GM18520 (cell line): ENCODE measurements around the gene SLC41A1.

Experiments
- ATAC-seq: cut with Tn5 transposase; IDR thresholded peaks from one replicate; pipeline ENCODE4 v1.9.1; 2021; ENCODE audit not compliant: unreplicated experiment

The SLC41A1 gene

DNA sequence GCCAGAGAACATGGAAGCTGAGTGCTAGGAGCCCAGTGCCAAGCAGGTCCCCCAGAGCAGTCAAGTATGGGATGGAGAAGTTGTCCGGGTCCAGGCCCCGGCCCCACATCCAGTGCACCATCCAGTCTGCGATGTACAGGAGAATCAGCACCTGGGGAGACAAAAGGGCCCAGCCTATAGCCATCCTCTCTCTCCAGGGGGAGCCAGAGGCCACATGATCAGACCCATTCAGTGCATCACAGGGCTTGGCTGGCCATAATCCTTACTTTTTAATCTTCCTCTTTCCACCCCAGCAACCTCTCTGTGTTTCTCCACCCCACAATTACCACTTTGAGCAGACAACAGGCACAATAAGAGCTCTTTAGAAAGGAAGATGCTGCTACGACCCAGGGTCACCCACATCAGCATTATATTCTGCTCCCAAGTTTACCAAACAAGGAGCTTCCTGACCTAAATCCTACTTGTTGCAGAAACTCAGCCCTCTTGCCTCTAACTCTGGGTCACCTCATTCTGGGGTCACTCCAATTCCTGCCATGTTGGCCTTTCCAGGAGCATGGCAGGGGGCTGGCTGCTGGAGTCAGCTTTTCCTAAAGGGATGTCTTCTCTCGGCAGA is 21.3 kb downstream of the SLC41A1 start:
- ATAC-seq, result no peak

DNA sequence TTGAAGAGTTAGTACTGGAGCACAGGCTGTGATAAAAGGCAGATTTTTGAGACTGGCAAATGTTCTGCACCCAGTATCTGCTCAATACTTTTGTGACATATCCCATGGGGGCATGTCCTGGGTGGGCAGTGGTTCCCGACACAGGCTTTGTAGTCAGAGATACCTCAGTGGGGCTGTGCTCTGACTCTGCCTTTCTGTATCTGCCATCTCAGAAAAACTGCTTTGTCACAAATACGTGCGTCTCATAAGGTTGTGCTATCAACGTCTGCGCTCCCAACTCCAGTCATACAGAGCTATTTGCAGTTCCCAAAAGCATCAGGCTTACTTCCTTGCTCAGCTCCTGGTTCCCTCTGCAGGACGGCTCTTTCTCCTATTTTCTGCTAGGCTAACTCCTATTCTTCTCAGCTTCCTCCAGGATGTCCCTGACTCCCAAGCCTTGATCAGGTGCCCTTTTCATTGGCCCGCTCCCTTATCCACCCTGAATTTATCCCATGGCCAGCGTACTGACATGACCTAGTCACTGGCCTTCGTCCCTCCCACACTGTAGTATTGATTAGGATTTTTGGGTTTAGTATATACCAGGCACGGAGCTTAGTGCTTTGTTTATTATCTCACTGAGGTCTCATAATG is 25.6 kb downstream of the SLC41A1 start:
- ATAC-seq, result no peak

DNA sequence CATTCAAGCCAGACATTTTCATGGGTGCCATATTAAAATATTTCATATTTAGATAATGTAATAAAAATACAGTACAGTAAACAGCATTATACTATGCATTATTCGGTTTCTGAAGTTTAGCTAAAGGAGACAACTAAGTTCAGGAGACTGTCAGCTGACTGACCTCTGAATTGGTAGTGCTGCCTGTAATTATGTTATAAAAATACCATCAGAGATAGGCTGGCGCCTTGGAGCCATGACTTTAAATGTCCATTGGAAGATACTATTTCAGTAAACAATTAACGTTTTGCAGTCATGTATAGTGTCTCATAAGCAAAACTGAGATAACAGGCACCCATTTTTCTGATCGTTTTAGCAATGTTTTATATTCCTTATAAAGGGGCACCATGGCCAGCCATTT is 26.4 kb downstream of the SLC41A1 start:
- ATAC-seq, result no peak

DNA sequence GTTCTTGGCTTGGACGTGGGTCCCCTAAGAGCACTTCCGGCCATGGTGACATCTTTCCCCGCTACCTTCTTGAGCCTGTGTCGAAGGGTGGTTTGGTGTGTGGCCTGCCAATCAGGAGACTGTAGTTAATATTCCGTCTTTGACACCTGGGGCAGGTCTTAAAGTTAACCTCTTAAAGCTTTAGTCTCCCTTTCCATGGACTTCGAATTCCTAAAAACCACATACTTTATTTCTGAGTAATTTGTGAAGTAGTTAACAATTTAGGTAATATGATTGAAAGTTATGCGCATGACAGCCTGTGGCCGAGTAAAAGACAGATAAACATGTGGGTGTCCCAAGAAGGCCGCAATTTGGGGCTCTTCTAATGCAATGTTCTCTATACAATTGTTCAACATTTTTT is 27.6 kb downstream of the SLC41A1 start:
- ATAC-seq, result no peak

DNA sequence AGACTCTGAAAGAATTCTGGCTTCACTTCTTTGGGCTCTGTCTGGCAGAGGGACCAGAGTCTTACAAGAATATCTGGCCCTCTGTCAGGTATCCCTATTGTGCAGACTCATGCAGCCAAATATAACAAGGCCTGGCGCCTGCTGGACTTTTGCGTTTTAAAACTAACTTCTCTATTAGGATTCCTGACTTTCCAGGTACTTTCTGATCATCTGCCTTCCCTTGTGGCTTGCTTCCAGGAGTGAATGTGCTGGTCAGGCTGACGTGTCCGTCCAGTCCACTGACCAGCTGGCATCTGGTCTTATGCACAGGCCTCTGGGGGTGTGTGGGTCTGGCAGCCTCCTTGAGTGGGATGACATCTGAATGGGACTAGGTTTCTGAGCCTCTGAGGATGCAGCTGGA is 29.1 kb downstream of the SLC41A1 start:
- ATAC-seq, result no peak

DNA sequence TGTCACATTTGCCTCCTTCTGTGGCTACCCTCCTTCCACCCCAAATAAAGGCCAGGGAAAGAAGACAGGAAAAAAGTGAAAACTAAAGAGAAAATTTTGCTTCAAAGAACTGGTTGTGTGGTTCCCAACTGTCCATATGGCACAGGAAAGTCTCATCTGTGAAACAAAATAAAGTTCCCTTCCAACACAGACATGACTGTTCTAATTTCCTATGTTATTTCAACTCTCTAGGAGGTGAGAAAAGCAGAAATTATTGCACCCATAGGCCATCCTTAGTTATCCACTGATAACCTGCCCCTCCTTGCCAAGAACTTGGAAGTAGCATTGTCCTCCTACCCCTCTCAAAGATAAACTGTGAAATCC is 29.6 kb downstream of the SLC41A1 start:
- no peak for ATAC-seq

DNA sequence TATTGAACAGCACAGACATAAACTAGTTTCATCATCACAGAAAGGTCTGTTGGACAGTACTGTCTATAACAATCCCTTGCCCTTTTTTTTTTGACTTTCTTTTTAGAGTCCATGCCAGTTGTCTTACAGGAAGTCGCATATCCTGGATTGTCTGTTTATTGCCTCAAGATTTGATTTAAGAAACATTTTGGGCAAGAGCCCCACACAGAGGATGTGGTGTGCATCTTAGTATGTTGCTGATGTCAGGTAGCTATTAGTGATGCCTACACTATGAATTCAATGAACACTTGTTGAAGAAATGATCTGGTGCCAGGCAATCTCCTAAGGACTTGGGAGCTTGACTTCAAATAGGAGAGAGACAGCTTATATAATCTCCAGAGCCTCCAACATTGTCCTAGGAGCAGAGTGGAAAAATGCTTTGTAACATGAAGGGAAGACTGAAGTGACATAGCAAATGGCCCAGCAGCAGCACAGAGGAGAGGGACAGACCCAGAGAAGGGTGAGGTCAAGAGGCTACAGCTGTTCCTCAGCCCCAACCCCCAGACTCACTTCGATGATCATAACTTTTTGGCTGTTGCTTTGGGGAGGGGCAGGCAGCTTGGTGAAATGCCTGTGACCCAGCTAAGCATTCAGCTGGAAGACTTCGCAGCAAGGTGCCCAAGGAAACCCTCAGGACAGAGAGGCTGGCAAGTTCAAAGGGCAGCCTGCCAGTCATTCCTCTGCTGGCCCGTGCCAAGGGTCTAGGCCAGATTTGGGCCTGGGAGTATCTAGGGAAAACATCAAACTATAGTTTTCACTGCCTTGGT is 30.2 kb downstream of the SLC41A1 start:
- ATAC-seq, result no peak

DNA sequence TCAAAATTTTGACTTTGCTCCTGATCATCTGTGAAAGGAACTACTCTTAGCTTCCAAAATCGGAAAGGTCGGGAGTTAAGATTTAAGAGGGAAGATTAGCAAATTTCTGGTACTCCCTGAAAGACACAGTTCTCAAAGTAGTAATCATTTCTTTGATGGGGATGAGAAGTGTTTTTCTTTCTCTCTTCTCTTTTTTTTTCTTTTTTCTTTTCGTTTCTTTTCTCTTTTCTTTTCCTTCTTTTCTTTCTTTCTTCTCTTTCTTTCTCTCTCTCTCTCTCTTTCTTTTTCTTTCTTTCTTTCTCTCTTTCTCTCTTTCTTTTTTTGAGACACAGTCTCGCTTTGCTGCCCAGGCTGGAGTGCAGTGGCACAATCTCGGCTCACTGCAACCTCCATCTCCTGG is 32.7 kb downstream of the SLC41A1 start:
- ATAC-seq, result no peak

DNA sequence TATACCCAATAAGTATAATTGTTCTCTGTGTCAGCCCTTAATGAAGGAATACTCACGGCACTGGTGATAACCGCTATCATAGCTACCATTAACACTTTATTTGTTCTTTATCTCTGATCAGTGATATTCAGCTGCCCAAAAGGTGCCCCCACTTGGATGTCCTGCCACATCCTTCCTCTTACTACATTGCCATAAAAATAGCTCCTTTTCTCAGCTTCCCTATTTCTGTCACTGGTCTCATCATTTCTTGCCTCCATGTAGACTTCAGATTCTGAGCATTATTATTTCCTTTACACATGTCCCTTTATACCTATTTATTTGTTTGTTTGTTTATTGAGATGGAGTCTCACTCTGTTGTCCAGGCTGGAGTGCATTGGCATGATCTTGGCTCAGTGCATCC is 35.0 kb downstream of the SLC41A1 start:
- ATAC-seq, result no peak

DNA sequence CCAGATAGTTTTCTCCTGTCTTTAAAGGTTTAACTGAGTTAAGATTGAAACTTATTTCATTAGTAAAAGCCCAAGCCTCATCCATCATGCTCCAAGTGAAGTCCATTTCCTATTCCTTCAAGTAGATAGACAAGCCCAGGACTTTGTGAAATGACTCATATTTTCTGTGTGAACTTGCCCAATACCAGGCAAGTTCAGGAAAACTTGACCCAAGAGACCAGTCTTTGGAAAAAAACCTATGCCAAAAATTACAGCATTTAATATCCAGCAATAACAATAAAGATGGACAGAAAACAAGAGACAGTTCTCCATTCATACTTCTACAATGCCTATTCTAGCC is 37.3 kb downstream of the SLC41A1 start:
- ATAC-seq, result no peak

DNA sequence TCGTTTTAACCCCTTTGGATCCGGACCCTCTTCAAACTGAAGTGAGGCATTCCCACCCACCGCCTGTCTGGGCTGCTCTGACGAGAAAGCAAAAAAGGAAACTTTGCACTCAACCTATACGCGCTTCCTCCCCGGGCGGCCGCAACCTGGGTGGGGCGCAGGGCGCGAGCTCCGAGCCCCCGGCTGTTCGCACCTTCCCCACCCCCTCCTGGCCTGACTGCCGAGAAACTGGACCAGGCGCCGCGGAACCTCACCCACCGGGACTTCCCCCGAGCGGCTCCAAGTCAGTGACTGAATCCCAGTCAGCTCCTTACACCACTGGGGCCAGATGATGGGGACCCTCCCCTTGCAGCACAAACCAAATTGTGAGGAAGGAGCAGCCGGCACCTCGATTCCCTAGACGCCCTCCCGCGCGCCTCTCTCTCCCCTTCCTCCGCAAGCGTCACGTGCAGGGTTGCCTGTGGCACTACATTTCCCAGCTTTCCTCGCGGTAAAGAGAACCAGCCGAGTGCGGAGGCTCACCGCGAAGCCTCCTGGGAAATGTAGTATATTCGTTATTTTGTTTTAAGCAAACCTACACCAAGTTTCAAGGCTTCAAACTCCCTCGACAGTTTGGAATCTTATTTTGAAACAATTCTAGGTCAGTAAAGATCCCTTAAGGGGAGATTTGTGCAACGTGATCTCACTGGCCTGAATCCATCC is 37.8 kb downstream of the SLC41A1 start, which contains the start of gene RAB29:
Gene RAB29 (minus strand): TSS at position 468 of the 702 bp plus-strand sequence. CDS start 526 bp downstream, outside the sequence.
- ATAC-seq, result peak; percentile 66

DNA sequence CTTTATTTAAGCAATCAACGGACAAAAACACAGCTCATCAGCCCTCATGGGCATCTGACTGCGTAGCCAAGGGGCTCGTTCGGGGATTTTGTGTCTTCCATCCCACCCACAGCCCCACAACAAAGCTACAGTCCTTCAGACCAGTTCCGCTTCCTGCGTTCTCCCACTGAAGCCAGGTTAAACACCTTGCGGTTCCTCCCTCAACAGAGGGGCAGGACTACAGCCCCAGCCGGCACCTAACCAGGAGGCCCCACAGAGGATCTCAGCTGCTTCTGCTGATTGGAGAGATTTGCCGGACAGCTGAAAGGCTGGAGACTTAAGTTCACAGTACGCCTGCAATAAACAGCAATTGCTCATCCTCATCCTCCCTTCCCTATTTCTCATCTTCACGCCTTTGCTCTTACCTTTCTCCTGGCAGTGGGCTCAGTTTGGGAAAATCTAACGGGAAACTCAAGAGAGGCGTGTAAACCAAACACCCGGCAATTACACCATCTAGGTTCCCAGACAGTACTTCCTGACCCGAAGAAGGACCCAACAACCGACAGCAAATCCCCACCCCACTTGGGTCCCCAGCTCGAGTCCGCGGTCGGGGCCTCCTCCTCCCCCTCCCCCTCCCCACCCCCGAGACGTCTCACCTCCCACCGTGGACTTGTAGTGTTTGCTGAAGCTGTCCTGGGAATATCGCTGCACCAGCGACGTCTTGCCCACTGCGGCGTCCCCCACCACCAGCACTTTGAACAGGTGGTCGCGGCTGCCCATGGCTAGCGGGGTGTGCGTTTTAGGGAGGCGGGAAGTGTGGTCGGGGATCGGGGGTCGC is 38.6 kb downstream of the SLC41A1 start:
- no peak for ATAC-seq

DNA sequence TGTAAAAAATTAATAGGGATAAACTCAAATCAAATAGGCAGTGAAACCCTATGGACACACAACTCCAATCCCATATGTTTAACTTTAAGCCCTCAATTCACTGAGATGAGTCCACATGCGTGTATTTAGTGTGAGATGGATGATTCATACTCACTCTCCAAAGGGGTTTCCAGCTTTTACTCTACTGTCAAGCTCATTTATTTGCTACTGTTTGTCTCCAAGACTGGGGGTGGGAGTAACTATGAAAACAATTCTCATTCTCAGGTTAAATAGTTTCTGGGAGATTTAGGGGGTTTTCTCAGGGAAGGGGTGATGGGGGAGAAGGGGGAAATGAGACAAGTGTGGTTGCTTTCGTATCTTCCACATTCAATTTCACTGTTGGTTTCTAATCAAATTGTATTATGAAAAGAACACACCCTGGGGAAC is 40.4 kb downstream of the SLC41A1 start:
- ATAC-seq, result no peak

DNA sequence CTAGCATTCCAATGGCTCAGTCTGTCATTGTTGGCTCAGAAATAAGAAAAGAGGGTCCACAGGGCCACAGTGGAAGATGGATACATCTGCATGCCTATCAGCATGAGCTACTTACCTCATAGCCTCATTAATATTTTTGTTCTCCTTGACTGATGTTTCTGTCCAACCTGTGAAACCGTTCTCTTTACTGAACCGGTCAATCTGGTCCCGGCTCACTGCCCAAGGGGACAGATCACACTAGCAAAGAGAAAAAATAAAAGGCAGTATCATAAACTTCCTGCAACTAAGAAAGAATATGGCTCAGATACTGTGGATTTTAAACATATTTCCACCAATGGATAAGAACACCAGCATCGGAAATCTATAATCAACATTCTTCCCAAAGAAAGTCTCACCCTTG is 42.4 kb downstream of the SLC41A1 start:
- no peak for ATAC-seq

DNA sequence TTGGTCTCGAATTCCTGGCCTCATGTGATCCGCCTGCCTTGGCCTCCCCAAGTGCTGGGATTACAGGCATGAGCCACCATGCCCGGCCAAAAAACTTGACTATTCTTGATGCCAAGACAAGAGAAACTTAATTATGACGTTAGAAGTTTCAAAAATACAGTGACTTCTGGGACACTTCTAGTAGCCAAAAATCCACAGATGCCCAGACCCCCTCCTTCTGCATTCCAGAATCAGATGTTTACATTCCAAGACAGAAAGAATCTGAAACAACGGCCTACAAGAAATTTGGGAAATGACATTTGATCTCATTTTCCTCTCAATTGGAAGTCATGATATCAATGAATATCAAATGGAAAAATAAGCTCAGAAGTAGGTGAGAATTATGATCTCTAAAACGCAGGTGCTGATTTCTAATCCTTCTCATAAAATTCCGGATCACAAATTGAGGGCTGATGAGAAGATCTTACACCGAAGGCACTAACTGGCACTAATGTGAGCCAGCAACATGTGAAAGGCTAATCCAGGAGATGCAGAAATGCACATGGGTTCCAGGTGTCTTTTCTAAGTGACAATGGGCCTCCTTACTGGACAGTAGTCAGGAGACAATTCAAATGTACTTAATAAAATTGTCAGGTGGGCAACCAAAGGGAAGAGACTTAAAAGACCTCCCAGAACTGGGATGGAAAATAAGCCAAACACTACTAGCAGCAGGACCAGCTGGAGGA is 43.2 kb downstream of the SLC41A1 start:
- ATAC-seq, result no peak

DNA sequence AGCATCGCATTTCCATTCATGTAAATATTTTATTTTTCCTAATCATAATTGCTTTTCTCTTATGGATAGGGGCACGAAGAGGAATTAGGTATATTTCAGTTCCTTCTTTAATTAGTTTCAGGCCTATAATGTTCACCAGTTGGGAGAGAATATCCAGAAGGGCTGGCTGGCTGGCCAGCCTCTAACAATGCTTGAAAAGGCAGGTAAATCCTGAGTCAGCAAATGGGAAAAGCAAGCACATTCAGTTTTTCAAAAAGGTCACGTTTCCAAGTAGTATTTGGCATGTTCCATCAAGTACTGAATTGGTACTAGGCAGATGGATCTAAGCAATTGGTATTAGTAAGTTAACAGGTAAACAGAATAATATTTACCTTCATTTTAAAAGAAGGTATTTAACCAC is 45.8 kb downstream of the SLC41A1 start:
- no peak for ATAC-seq

DNA sequence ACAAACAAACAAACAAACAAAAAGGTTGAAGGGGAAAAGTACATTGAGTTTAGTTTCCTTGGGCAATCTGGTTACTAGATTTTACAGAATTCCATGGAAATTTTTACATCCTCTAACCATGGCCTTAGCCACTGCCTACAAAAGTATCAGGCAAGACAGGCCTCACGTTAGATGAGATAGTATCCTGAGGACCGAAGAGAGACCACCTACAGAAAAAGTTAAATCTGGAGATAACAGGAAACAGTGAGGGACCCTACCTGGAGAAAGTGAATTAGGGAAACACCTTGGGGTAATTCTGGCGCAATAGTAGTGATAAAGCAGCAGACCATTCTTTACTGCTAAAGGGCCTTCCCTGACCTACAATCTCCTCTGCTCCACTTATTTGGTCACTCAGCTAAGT is 46.4 kb downstream of the SLC41A1 start:
- no peak for ATAC-seq

DNA sequence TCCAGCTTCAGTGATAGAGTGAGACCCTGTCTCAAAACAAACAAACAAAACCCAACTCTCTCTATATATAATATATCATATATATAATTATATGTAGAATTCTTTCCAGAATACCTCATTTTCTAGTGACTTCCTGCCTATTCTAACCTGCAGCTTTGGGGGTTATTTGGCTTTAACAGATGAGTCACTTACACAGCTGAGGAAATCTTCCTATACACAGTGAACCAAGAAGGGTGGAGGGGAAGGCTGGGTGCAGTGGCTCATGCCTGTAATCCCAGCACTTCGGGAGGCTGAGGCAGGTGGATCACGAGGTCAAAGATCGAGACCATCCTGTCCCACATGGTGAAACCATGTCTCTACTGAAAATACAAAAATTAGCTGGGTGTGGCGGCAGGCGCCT is 47.0 kb downstream of the SLC41A1 start:
- no peak for ATAC-seq

DNA sequence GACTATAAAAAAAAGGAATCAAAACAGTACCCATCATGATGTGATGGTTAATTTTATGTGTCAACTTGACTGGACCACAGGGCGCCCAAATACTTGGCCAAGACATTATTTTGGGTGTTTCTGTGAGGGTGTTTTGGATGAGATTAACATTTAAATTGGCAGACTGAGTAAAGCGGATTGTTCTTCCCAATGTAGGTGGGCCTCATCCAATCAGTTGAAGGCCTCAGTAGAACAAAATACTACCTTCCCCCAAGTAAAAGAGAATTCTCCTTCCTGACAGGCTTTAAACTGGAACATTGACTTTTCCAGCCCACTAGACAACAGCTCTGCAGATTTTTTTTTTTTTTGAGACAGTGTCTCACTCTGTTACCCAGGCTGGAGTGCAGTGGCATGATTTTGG is 48.4 kb downstream of the SLC41A1 start:
- ATAC-seq, result no peak

DNA sequence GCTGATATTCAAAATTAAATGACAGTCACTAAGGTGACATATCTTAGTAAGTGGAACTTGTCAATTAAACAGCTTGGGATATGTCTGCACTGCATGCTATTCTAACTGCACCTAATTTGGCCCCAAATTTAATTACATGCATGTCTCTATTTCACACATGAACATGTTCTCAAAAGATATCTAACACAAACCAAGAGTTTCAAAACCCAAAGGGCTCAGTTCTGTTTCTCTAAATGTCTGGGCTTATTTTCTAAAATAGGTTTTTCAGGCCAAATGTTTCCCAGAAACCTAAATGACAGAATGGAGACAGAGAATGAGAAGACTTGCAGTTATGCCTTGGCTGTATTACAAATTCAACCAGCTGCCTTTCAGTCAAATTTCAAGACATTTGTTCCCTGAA is 49.0 kb downstream of the SLC41A1 start:
- ATAC-seq, result no peak
